T47D (cell line): ENCODE measurements around the gene LRPAP1.

ENCODE experiments used
- DNase-seq, 2 experiments: peaks; one replicate each; pipeline versions ENCODE4 v3.0.0 to v3.0.0-alpha.2; 2011 to 2012; ENCODE audit warnings: low read depth in 1 of 2, low spot score in 1 of 2
- JUND ChIP-seq: IDR thresholded peaks from 2 replicates; pipeline ENCODE4 v1.6.1; 2012; ENCODE audit warnings: low read depth
- in situ Hi-C: cut with HindIII; loops from 2 replicates; pipeline ENCODE4 v1.10.0; 2016; ENCODE audit warnings: low sequenced_read_pairs, low pct_unique_long_range_greater_than_20kb

The LRPAP1 gene

DNA sequence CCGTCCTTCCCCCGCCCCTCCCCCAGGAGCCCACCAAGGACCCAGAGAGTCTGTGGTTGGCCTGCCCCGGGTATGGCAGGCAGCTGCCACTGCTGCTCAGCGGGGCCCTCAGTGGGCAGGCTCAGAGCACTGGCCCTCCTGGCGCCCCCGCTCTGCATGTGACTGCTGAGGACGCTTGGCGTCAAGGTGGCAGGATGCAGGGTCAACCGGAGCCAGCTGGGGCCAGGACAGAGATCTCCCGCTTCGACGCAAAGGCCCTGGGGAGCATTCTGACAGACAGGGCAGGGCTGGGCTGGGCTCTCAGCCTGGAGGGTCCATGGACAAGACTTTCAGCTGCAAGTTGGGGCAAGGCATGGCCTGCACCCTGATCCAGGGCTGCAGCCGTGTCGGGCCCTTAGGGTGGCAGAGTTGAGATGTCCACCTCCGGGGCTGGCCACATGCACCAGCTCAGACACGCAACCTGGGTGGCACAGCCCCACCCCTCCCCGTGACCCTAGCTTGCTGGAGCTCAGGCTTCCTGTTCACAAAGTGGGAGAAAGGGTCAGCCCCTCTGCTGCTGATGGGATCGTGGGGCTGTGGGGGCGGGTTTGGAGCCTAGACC lies 30.3 kb downstream of the LRPAP1 start:
- no peak for TF ChIP-seq JUND
- in situ Hi-C loops, result no loop called here
- DNase-seq, result no peak

- no peak for TF ChIP-seq JUND
- DNase-seq, result no peak
- in situ Hi-C loops, result no loop called here
Measured at GRCh38 chr4:3501126-3501824, 30.9 kb downstream of the LRPAP1 start.

DNA sequence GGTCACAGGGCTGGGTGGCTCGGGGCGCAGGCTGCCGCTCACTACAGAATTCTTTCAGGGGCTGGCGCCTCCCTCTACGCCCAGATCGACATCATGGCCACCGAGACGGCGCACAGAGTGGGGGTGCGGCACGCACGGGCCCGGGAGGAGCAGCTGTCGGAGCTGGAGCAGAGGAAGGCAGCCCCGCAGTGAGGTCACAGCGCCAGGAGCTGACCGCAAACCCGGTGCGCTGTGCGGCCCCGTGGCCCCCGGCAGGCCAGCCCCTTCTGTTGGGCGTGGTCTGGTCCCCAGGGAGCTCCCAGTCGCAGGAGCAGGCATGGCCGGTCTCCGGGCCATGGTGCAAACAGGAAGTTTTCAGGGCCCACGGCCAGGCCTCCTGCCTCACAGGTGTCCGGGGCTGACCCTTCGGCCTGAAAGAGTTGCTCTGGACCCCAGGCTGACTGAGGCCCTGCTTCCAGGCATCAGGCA lies 31.6 kb downstream of the LRPAP1 start:
- no peak for DNase-seq
- TF ChIP-seq JUND, result no peak
- in situ Hi-C loops, result no loop called here

DNA sequence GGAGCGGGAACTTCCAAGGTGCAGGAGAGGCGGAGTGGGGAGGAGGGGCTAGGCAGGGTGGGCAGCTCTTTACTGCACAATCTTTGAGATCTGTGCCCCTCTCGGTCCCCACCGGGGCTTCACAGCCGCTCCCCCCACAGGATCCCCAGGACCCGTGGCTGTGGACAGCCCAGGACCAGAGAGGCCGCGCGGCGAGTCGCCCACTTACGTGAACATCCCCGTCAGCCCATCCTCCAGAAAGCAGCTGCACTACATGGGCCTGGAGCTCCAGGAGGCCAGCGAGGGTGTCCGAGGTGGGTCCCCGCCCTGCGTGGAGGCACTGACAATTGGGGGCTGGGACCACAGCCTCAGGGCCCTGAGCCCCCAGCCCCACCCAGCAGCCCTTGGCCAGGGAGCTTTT lies 32.1 kb downstream of the LRPAP1 start:
- TF ChIP-seq JUND, result no peak
- DNase-seq, result no peak
- in situ Hi-C loops, result no loop called here

DNA sequence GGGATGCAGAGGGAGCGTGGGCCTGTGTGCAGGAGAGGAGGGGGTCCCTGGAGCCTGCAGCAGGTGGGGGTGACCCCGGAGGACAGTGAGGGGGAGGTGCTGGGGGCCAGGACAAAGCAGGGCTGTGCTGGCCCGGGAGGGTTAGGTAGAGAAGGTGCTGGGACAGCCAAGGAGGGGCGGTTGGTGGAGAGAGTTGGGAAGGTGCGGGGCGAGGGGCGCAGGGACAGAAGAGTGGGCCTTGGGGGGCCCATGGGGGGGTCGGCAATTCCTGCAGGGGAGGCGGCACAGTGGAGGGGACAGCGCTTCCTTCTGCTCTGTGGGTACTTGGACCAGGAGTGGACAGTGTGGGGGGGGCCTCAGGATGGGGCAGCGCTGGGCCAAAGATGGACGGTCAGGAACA lies 32.5 kb downstream of the LRPAP1 start:
- no peak for TF ChIP-seq JUND
- no peak for DNase-seq
- in situ Hi-C loops, result no loop called here

DNA sequence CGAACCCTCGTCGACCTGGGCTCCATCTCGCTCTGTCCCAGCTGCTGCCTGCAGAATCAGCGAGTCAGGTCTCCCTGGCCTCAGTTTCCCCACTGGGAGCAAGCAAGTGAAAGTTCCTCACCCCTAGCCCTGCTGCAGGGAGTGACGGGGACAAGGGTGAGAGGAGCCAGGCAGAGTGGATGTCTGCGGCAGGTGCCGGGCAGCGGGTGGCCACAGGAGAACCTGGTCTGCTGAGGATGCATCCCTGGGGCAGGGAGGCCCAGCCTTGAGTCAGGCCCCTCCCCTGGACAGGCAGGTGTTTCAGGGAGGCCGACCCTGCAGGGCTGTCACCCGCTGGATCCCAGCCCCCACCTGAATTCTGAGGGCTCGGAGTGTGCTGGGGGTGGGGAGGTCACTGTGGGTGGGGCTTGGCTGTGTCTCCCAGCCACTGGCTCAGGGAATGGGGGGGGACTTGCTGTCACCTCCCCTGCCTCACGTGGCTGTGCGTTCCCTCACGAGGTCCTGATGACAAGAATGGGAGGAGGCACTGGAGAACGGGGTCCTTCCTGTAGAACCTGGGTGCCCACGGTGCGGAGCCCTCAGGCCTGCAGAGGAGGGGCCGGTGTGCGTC lies 33.2 kb downstream of the LRPAP1 start:
- no peak for TF ChIP-seq JUND
- in situ Hi-C loops, result no loop called here

GRCh38 chr4:3498407-3498806 lies 33.8 kb downstream of the LRPAP1 start:
- no peak for DNase-seq
- in situ Hi-C loops, result no loop called here
- TF ChIP-seq JUND, result no peak

More for the DNA sequence above, 33.2 kb downstream of the LRPAP1 start:
- DNase-seq, result no peak

DNA sequence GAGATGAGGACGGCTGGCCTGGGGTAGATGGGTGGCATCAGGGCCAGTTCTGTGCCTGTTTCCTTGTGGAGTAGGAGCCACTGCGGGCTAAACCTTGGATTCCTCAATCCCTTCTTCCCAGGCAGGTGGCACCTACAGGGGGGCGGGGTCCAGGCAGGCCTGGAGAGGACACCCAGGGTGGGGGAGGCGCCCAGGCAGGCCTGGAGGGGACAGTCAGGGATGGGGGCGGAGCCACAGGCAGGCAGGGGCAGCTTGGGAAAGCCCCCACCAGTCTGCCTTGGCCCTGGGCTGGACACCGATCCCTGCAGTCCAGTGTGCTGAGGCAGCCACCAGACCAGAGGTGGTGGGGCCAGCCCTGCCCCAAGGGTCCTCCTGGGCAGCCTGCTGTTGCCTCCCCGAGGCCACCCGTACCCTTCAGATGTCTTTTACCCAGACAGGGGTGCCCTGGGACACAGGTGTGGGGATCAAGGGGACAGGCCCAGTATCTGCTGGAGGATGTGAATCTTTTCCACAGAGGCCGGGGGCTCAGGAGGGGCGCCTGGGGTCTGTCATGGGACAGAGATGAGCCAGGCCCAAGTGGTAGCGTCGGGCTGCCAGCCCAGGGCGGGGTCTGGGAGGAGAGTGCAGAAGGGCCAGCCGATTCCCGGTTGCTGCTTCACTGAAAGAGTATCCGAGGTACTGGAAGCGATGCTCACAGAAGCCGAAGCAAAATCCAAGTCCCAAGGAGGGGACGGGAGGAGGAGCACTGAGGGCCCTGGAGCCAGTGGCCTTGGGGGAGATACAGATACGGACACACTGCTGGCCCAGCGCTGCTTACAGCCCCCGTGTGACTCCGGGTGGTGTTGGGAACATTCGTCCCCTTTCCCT lies 34.5 kb downstream of the LRPAP1 start:
- no peak for TF ChIP-seq JUND
- in situ Hi-C loops, result no loop called here
- DNase-seq, result no peak

DNA sequence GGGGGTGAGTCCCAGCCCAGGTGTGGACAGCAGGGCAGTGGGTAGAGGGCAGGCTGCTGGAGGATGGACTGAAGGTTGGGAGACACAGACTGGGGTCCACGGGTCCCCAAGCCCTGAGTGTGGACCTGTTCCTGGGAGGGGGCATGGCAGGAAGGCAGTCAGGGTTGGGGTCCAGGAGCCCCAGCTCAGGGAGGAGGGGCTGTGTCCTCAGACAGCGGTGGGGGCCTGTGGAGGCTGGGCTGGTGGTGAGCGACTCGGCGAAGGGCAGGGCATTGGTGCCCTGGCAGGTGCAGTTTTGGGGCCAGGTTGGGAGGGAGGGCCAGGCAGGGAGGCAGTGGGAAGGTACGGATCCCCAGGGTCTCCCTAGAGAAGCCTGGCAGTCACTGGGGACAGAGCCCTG lies 35.1 kb downstream of the LRPAP1 start:
- DNase-seq, result no peak
- TF ChIP-seq JUND, result no peak
- in situ Hi-C loops, result no loop called here

DNA sequence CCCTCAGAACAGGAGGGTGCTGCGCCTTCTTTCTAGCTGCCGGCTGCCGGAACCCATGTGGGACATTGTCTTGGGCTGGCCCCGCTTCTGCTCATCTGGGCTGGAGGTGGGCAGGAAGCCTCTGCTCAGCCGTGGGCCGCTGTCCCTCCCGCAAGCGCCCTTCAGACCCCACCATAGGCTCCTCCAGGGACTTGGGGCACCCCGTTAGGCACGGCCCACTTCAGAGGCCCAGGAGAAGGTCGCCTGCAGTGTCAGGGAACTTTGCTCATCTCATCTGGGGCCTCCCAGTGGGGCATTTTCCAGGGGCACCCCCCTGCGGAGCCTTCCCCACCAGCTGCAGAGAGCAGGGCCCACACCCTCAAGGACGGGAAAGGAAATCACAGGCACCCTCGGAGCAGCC lies 36.2 kb downstream of the LRPAP1 start:
- no peak for TF ChIP-seq JUND
- in situ Hi-C loops, result no loop called here
- DNase-seq, result no peak

- no peak for DNase-seq
- in situ Hi-C loops, result no loop called here
Measured at GRCh38 chr4:3495204-3495975, 36.8 kb downstream of the LRPAP1 start.

GRCh38 chr4:3494462-3494871 lies 37.8 kb downstream of the LRPAP1 start:
- no peak for DNase-seq
- no peak for TF ChIP-seq JUND
- in situ Hi-C loops, result no loop called here

More at GRCh38 chr4:3495204-3495975, 36.8 kb downstream of the LRPAP1 start:
- no peak for TF ChIP-seq JUND
